Measurements from ENCODE around the gene RAB9B.
A peak's percentile ranks its signal among the peaks of the same experiment; 100 is the strongest.
"Not testable (repeated sequence)": the region's sequence is repeated elsewhere in the genome, so short reads cannot be mapped to it uniquely, and the experiment has no call there.

Gene RAB9B, protein sequence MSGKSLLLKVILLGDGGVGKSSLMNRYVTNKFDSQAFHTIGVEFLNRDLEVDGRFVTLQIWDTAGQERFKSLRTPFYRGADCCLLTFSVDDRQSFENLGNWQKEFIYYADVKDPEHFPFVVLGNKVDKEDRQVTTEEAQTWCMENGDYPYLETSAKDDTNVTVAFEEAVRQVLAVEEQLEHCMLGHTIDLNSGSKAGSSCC

DNA sequence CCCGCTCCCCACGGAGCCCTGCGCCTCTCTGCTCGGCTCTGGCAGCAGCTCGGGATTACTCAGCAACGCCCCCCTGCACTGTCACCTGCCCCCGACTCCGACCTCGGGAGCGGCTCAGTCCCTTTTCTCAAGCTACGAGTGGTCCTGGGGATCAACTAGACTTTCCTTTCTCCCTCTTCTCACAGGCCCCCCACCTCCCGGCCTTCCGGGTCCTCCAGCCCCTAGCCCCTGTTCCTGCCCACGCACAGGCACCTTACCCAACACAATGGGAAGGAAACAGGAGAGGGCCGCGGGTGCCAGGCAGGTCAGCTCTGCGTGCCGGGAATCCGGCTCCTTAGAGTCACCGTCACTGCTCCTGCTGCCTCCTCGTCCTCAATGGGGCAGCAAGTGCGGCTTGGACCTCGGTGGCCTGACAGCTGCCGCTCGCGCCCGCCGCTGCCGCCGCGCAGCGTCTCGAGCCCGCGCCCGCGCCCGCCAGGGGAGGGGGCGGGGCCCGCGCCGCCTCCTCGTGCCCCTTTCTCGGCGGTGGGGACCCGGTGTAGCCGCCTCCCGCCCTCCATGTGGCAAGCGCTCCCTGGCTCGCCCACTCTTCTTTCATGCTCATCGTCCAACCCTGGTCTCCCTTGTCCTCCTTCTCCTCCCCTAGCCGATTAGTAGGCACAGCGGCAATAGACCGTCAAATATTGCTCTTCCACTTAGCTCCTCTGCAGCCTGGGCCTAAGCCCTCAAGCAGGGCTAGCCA, at the start of gene RAB9B:
RAB9B (minus strand) TSS at position 455 of the 742 bp plus-strand sequence. CDS start 6,473 bp downstream, outside the sequence.
- intact Hi-C loops (cut with DNase I): loop anchor here (5.0 kb wide), 1 partner anchor 145 kb away; the partner anchor contains the start of gene MORF4L2

DNA sequence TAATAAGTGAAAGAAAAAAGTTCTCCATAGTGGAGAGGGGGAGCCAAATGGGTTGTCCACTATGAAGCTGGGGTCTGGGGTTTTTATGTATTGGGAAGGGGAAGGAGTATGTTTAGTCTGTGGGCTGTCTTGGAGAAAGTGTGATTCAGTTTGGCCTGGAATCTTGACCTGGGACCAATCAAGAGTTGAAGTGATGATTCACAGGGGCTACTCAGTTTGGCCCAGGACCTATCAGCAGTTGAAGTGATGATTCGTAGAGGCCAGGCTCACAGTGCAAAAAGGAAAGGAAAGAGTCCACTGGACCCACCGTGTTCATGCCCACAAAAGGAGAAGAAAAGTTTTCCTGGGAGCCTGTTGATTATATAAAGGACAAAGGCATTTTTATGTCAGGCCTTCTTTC, 47.3 kb upstream of the RAB9B start:
- intact Hi-C loops (cut with DNase I): no loop called here
- no peak for DNase-seq

More for the DNA sequence above, at the start of gene RAB9B:
- peak; percentile 22 to 95 (median 68) for DNase-seq

DNA sequence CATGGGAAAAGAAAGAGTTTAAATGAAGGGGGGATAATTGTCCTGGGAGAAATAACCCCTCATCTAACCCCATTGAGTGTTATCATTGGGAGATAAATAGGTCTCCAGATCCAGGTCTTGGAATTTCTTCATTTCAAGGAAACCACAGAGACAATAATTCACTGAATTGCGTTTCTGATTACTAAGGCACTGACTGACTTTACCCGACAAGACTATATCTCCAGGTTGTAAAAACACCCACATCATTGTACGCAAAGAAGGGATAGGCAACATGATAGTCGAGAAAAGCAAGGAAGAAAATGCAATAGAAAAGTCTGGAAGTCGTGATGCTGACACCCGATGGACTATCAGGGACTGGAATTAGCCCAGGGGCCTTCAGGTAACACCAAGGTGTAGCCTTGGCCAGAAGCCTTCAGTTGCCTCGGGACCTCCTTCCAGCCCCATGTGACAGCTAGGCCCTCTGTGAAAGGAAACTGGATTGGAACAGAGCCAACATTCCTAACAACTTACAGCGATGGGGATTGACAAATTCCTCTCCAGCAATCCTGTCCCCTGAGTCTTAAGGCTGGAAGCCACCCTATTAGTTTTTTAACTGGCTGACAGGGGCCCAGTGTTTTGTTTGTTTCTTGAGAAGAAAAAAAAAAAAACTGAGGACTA, 46.5 kb upstream of the RAB9B start:
- intact Hi-C loops (cut with DNase I): no loop called here
- DNase-seq: no peak

DNA sequence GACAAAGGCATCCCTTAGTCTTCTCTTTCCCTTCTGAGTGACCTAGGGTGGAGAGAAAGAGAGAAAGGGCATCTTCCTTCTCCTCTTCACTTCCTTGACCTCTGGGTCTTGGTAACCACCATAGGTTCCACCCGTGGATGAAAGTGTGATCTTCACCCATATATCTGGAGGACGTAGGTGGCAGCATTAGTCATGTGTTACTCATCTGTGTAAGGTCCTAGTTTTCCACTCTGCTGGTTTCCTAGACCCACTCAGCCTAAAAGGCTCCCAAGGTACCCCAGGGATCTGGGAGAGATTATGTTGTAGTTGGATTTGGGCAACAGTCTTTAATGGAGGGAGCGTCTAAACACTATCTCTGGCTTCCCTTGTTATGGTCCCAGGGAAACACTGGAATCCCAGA, 45.5 kb upstream of the RAB9B start:
- no peak for DNase-seq
- intact Hi-C loops (cut with DNase I): no loop called here

DNA sequence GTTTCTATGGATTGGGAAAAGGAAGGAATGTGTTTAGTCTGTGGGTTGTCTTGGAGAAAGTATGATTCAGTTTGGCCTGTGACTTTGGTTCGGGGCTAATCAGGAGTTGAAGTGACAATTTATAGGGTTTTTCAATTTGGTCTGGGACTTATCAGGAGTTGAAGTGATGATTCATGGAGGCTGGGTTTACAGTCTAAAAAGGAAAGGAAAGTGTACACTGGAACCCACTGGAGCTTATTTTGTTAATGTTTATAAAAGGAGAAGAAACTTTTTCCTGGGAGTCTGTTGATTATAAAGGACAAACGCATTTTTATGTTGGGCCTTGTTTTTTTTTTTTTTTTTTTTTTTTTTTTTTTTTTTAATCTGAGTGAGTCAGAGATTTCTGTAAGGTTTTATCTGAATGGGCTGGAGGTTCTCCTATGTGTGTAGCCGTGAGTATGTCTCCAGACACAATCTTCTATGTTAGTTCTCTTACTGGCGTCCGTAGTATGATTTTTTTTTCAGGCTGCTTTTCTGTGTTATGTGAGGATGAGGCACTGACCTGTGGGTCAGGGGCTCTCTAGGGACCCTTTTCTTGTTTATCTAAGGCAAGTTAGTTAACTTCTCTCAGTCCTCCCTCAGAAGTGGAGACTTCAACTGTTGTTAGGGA, 33.0 kb upstream of the RAB9B start:
- intact Hi-C loops (cut with DNase I): no loop called here
- no peak for DNase-seq

DNA sequence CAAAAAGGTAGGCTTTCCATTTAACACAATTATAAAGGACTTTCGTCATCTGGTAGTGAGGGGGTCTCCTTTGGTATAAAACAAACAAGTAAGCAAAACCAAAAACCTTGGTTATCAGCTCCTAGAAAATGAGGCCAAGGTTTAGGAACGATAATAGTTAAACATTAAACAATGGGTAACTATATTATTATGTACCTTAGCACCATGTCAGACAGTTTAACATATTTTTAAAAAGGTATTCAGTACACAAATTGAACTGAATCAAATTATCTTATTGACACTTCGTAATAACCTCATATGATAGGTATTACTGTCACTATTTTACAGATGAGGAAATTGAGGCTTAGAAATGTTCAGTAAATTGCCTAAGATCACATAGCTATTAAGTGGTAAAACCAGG, 32.1 kb upstream of the RAB9B start:
- intact Hi-C loops (cut with DNase I): no loop called here
- no peak for DNase-seq

DNA sequence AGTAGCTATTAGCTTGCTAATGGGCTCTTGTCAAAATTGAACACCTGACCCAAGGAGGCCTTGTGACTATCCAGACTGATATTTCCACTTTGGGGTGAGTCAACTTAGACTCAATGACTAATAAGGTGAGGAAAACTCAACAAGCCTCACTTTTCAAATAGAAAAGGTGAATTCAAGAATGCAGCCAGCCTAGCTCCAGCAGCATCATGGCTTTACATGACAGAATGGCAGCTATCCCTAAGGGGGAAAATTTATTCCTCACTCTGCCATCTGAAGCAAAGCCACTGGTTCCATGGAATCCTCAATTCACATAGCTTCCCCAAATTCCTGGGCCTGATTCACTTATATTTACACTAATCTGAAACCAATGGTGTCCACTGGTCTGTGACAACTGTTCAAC, 29.1 kb upstream of the RAB9B start:
- no peak for DNase-seq
- intact Hi-C loops (cut with DNase I): no loop called here

DNA sequence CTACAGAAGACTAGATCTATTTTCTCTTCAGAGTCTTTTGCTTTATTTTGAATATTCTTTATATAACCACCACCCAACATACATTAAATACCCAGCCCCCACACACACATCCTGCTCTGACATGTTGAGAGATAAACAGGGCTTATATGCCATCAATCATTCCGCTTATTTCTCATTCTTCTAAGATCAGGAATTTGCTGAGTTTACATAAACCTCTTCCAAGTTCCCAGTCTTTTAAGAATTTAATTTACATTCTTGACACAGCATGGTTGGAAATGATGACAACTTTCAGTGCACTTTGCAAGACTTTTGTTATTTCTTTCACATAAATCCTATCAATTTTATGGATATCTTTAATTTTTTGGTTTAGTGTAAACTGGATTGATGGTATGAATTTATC, 17.5 kb upstream of the RAB9B start:
- DNase-seq: no peak
- intact Hi-C loops (cut with DNase I): loop anchor here (10.0 kb wide), 1 partner anchor 285 kb away; no protein-coding TSS in a partner anchor

DNA sequence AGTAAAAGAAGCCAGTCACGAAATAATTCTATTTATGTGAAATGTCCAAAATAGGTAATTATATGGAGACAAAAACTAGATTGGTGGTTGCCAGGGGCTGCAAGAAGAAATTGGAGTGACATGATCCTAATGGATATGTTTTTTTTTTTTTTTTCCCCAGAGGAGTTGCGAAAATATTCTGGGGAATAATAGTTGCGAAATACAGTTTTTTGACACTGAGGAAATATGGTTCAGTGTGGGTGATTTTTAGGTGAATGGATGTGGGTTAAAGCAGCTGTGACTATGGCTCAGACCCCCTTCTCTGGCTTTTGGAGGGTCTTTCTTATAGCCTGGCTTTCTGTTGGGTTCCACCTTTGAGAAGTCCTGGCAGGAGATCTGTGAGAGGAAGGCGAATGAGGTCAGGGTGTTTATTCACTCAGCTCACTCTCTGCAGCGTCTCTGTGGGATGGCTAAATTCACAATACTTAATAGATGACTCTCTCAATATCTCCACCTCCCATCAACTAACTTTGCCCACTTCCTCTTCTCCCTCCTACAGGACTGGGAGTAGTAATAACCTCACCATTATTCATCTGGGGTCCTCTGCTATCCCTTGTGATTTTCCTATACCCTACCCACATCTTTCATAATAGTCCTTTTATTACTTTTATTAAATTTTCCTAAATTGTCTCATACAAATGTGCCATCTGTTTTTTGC, 15.3 kb upstream of the RAB9B start:
- intact Hi-C loops (cut with DNase I): loop anchor here (10.0 kb wide), 1 partner anchor 287 kb away; no protein-coding TSS in a partner anchor
- no peak for DNase-seq

DNA sequence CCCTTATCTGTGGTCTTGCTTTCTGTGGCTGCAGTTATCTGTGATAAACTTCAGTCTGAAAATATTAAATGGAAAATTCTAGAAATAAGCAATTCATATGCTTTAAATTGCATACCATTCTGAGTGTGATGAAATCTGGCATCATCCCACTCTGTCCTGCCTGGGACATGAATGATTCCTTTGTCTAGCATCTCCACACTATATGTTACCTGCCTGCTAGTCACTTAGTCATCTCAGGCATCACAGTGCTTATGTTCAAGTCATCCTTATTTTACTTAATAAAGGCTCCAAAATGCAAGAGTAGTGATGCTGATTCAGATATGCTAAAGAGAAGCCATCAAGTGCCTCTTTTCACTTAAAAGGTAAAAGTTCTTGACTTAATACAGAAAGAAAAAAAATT, 14.3 kb upstream of the RAB9B start:
- no peak for DNase-seq
- intact Hi-C loops (cut with DNase I): loop anchor here (10.0 kb wide), 1 partner anchor 288 kb away; no protein-coding TSS in a partner anchor

DNA sequence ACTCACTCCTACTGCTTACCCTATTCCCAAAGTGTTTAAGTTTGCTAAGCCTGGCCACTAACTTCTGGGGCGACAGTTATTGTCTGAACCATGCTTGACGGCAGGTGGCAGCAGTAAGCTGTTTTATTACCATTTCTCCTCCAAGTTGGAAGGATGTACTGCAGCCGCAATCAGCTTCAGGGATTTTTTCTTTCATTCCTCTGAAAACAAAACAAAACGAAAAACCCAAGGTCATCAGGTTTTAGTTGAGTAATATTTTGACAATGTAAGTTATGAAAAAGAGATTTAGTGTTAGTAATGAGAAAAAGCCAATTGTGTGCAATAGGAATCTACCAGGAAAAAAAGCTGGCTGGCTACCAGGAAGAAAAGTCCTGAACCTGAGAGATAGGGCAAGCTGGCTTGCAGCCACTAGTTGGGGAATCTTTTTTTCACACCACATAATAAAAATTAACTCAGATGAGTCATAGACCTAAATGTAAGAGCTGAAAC, 13.2 kb upstream of the RAB9B start:
- intact Hi-C loops (cut with DNase I): loop anchor here (10.0 kb wide), 1 partner anchor 290 kb away; no protein-coding TSS in a partner anchor
- peak in 8 of 10 donors; percentile 31 to 83 (median 54) for DNase-seq

DNA sequence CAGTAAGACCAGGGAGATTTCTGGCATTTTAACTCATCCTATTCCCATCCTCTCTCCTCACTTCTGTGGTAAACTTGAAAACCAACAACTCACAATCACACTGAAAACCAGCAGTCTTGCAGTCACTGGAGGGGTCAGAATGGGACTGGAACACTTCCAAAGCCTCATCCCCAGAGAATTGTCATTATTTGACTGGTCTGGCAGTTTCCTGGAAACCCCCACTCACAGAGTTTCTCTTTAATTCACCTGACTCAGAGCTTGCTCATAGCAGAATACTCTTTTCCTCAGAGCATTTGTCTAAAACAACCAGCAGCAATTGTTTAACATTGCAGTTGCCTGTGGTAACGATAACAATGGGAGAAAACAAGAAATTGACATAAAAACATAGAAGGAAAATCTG, 7.3 kb upstream of the RAB9B start:
- intact Hi-C loops (cut with DNase I): no loop called here
- no peak for DNase-seq

DNA sequence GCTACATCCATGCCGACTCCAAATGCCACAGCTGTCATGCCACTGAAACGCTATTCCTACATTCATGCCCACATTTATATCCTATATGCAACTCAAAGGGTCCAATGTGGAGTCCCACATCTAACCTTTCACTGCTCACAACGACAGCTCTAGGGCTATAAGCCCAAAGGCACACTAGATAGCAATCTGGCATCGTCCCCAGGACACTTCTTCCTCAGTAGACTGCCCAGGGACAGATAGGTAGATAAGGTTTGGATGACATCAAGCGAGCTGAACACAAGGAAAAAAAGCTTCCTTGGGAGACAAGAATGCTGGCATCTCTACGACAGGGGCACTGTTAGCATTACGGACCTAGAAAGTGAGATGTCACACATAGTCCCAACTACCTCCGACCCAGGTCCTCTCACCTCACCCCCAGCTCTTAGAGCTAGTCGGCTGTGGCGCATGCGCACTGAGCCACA, 685 bp downstream of the RAB9B start:
- peak in 2 of 10 donors; percentile 65 to 74 for DNase-seq
- intact Hi-C loops (cut with DNase I): loop anchor here (5.0 kb wide), 1 partner anchor 144 kb away; the partner anchor contains the start of gene MORF4L2

DNA sequence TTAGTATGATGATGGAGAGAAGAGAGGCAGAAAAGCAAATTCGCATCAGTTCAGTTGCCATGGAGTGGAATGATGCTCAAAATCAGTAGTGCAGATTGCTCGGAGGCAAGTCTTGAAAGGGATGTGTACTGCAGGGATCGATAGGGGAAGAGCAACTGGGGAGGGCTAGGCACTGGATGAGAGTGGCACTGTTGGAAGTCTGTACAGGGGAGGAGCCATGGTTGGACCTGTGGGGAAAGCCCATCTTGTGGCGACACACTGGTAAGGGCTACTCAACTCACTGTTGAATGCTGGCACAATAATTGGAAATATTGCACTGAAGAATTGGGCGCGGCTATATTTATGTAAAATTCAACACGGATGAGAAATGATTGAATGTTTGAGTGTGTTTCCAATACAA, 1.2 kb downstream of the RAB9B start:
- intact Hi-C loops (cut with DNase I): loop anchor here (5.0 kb wide), 1 partner anchor 144 kb away; the partner anchor contains the start of gene MORF4L2
- DNase-seq: peak in 4 of 10 donors; percentile 22 to 81 (median 72)

DNA sequence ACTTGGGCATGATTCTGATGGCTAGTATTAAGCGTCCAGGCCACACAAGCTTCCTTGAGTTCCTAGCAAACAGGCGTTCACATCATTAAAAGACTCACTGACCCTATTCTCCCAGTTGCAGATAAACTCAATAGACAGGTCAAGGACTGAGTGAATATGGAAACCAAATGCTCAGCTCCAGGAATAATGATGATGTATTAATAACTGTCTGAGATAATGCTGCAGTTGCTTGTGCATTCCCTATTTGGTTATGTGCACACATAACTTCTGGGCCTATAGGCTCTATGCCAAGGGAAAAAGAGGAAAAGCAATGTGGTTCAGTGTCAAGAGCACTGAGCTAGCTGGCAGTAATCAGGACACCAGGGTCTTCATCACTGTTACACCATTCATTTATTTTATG, 3.5 kb downstream of the RAB9B start:
- no peak for DNase-seq
- intact Hi-C loops (cut with DNase I): no loop called here

DNA sequence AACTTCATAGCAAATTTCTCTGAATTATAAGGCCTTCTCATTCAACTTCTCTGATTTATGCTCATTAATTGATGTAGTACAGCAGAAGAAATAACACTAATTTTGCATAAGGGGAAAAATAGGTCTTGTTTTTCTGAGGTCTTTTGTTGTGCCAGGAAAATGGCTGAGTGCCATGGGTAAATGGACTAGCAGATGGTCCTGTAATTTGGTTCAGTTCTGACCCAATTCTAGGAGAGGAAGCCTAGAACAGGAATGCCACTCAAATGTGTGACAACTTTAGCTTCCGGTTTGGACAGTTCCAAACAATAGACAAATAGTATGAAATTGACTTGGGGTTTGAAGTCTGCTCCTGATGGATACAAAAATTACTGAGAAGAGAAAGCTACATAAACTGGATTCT, 6.2 kb downstream of the RAB9B start:
- intact Hi-C loops (cut with DNase I): no loop called here
- DNase-seq: no peak

DNA sequence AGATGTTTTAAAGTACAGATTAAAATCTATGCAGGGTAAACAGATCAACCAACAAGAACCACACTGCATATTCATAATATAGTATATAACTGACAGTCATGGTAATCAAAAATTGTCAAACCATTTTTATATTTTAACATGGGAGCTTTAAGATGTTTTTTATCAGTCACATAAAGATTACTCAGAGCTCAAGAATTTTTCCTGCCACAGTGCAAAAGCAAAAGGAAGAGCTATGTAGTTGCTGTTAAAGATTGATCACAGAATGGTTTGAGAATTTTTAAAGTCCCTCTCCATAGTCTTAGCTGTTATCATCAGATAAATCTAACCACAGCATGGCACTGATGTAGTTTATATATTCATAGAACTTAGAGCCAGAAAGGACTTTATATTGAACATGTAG, 8.5 kb downstream of the RAB9B start:
- intact Hi-C loops (cut with DNase I): no loop called here
- no peak for DNase-seq

DNA sequence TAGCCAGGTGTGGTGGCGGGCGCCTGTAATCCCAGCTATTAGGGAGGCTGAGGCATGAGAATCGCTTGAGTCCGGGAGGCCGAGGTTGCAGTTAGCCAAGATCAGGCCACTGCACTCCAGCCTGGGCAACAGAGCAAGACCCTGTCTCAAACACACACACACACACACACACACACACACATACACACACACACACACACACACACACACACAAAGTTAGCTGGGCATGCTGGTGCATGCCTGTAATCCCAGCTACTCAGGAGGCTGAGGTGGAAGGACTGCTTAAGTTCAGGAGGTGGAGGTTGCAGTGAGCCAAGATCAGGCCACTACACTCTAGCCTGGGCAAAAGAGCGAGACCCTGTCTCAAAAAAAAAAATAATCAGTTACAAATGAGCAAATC, 11.3 kb downstream of the RAB9B start:
- intact Hi-C loops (cut with DNase I); DNase-seq: not testable (repeated sequence)

DNA sequence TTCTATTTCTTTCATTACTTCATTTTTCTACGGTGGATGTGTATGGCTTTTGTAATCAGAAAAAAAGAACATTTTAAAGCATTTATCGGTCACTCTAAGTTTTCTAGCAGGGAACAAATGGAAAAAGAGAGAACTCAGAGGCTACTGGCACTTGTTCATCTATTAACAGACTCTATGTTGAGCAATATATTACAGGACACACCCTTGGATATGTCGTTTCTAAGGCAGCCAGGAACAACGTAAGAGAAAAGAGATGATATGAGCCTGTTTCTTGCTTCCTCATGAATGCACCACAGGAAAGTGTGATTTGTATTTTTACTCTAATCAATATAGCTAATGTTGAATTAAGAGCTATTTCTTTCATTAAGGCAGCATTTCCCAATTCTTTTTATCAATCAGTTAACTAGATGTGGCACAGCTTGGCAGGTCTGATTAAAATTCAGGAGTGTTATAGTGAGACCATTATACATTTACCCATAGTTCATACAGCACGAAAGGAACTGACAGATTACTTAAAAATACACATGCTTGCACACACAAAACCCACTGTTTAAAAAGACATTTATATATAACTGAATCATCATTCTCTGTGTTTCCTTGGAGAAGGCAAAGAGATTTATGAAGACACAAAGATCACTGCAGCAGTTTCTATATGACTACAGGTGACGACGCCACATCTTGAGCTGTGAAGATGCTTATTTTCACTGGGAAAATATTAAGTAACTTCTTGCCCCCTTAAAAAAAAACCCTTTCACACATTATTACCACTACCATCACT, 13.0 kb downstream of the RAB9B start:
- no peak for DNase-seq
- intact Hi-C loops (cut with DNase I): loop anchor here (5.0 kb wide), 1 partner anchor 287 kb away; no protein-coding TSS in a partner anchor
